Activated CD8-positive, alpha-beta memory T cell treated with anti-CD3 and anti-CD28 coated beads for 48 hours (primary cell): ENCODE measurements around the gene MC3R.
"Not testable (repeated sequence)": the region's sequence is repeated elsewhere in the genome, so short reads cannot be mapped to it uniquely, and the experiment has no call there.

Source experiments
- DNase-seq, 3 experiments: peaks; one replicate each; pipeline ENCODE4 v3.0.0-alpha.2; 2020; ENCODE audit warnings: low read depth in 2 of 3, low spot score in 2 of 3

The MC3R gene

DNA sequence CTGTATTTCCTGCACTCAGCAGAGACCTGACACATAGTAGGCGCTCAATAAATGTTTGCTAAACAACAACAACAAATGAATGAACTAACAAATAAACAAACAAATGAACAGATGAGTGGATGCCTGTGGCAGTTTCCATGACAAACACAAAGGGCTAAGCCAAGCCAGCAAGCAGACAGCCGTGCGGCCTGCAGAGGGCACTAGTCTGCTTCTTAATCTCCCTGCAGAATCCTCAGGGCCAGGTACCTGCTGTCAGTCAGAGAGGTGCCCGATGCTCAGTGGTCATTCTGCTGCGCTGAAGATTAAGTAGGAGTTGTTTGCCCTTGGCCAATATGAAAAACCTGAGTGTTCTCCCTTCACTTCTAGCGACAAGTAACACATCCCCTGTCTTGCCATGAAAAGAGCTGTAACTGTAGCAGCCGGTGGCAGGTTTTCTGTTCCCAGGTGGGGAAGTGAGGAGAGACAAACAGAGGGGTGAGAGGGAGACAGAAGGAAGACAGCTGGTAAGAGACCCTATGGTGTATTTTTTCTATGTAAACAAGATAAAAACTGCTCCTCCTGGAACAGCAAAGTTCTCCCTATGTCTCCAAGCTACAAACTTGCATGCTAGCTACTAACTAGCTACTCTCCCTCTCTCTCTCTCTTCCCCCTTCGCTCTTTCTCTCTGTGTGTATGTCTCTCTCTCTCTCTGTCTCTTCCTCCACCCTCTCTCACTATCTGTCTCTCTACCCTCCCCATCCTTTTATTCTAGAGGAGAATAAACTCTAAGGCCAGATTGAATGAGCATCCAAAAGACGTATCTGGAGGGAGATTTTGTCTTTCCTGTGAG, at the start of gene MC3R:
MC3R (plus strand) TSS at position 779 of the 829 bp plus-strand sequence. CDS start 112 bp downstream, outside the sequence.
- DNase-seq = peak in 1 of 3 experiments; percentile 10

DNA sequence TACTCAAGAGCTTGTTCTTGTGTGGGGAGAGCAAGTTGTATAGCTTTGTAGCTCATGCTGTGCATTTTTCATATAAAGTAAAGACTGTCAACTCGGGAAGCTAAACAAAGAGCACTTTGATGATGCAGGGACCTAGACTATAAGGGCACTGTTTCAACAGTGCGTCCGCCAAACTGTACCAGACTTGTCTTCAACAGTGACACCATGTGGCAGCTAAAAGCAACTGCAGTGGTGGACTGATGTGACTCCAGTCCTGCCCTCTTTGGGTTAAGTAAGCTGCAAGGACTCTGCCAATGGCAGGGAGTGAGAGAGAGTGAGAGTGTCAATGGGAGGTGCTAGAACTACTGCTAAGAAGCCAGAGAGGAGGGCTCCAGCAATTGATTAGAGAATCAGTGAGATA, 48.1 kb upstream of the MC3R start:
- no peak for DNase-seq

DNA sequence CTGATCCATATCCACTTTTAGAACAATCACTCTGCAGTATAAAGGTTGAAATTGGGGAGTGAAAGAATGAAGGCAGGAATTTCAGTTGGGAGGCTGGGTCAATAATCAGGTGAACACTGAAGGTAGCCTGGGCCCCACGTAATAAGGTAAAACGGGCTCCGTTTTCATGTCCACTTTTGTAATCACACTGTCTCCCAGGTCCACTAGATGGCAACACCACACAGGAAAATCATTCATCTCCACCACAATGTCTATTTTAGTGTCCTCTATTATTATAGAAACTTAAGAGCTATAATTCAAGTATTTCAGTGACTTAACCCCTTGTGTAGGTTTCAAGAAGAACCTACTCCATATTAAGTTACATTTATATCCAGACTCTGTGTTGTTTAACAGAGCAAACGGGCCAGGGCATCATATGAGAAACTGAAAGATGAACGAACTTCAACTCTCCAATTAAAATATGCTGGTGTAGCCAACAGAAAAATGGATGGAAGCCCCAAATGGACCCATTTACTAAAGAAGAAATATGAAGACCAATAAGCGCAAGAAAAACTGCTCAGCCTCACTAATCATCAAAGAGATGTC, 45.9 kb upstream of the MC3R start:
- DNase-seq = no peak

DNA sequence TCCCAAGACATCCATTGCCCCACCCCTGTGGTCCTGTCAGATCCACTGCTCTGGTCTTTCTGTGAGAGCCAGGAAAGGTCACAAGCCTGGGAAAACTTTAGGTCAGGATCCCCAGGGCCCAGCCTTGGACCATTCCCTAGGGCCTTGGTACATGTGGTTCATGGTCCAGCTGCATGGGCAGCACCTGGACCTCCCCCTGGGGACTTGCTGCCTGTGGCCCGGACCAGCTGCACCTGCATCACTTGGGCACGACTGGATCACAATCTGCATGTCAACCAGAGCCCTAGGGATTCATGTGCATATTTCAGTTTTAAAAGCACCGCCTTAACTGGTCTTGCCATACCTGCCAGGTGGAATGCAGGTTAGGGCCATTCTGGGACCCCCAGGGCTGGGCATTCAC, 44.3 kb upstream of the MC3R start:
- no peak for DNase-seq

DNA sequence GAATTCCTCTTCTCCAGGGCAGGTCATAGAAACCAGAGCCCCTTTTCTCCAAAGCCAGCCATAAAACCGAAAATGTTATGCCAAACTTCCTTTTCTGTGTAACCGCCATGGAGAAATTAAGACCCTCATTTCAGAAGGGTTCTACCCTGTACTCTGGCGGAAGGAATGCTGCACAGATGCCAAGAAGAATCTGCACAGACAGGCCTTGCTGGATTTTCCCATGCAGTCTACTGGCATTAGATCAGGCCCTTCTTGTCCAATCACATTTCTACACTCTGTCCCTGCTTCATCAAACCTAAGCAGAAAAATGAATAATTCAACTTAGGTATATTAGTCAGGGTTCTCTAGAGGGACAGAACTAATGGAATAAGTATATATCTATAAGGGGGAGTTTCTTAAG, 43.2 kb upstream of the MC3R start:
- no peak for DNase-seq

DNA sequence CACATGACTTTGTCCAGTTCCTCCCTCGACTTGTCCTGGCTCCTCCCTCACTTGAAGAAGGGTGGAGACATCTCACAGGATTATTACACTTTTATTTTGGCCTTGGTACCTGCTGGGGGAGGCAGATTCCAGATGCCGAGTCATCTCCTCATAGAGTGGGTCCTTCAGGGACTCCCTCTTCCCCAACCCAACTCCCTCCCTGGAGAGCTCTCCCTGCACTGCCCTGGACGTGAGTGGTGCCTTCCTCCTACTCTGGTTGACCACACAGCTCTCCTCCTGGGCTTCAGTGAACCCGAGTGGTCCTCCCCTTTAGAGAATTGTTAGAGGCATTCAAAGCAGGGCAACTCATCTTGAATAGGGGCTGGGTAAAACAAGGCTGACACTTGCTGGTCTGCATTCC, 40.9 kb upstream of the MC3R start:
- DNase-seq = no peak

DNA sequence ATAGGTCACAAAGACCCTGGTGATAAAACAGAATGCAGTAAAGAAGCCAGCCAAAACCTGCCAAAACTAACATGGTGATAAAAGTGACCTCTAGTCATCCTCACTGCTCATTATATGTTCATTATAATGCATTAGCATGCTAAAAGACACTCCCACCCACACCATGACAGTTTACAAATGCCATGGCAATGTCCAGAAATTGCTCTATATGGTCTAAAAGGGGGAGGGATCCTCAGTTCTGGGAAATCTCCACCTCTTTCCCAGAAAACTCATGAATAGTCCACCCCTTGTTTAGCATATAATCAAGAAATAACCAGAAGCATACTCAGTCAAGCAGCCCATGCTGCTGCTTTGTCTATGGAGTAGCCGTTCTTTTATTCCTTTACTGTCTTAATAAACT, 40.4 kb upstream of the MC3R start:
- DNase-seq = no peak

DNA sequence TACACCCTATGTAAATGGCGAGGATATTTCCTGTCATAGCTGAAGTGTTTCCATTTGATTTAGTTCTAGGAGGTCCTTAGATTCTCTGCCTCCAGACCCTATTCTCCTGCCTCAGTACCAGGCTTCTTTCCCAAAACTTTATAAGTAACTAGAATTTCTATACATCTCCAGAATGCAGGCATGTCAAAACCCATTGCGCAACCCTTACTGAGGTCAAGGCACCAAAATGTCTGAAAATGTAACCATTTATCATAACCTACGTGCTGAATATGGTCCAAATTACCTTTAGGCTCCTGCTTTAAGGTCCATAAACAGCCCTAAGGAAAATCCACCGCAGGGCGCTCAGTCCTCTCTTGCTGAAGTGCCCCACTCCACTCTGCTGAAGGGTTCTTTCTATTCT, 37.5 kb upstream of the MC3R start:
- no peak for DNase-seq

DNA sequence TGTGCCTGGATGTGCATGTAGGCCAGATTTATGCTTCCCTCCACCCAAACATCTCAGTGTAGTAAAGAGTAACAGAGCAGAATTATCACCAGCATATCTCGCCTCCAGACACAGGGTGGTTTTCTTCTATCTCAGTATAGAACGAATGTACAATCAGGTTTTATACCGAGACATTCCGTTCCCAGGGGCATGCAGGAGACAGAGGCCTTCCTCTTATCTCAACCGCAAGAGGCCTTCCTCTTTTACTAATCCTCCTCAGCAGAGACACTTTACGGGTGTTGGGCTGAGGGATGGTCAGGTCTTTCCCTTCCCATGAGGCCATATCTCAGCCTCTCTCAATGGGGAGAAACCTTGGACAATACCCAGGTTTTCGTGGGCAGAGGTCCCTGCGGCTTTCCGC, 36.4 kb upstream of the MC3R start:
- DNase-seq = no peak

DNA sequence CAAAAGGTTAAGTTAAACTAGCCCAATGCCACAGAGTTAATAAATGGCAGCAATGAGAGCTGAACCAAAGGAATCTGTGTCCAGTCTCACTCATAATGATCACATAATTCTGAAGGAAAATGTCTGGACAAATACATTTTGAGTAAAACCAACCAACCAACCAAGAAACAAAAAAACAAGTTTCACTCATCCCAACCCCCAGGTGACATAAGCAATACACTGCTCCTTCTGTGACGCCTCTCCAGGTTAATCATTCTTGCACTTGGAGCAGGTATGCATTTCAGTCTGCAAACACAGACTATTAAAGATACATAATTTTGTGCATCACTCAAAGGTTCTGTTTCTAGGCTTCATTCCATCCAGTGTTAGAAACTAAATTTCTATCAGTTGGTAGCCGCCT, 35.2 kb upstream of the MC3R start:
- no peak for DNase-seq

DNA sequence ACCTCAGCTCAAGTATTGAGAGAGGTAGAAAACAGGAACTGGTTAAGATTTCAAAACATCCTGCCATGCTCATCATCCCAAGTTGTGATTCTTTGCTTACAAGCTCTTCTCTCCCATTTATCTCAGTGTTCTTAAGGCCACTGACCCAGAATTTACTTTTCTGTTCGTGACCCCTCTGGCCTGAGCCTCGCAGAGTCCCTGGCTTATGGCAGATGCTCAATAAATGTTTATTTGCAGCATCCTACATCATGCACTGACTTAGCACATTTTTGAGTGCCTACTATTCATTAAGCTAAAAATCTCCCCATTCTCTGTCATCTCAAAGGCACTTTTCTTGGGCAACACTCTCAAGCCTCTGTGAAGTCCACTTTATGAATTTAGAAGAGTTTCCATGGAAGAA, 33.4 kb upstream of the MC3R start:
- no peak for DNase-seq

DNA sequence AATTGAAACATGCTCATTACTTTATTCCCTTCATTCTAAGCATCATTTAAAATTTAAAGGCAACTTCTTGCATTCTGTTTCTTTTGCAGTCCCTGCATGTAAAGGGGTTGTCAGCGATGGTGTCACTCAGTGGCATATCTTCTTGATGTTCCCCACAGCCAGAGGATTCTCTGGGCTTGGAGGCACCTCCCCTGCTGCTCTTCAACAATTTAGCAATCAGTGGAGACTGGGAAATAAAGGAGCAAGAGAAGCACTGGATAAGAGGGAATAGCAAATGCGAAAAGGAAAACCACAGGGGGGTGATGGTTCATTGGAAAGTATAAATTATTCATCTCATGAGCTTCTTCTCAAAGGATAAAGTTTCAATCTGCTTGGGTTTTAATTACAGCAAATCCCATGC, 30.7 kb upstream of the MC3R start:
- no peak for DNase-seq

DNA sequence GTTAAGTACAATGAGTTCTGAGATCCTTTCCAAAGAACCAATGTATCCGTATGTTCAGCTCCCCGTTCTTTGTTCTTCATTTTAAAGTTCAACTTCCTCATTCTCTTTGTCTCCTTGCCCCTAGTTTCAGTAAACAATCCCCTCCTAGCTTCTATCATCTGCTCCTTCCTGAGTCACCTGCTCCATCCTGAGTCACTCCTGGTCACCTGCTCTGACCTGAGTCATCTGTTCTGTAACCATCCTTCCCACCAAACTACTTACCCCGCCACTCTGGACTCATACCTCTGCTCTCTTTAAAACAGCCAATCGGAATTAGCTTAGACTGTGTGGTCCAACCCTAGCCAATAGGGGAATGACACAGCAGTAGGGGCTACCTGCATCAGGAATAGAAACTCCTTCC, 27.3 kb upstream of the MC3R start:
- DNase-seq = not testable (repeated sequence)

DNA sequence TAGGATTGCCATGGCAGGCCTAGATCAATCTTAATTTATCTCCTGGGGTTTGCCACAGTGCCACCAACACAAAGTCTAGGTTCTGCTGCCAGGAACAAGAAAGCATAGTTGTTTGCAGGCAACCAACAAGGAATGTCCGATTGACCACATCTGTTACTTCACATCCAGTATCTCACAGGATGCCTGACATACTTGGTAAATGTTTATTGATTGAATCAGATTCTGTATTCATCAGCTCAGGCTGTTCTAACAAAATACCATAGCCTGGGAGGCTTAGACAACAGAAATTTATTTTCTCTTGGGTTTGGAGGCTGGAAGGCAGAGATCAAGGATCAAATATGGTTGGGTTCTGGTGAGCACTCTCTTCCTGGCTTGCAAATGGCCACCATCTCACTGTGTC, 26.3 kb upstream of the MC3R start:
- DNase-seq = no peak

DNA sequence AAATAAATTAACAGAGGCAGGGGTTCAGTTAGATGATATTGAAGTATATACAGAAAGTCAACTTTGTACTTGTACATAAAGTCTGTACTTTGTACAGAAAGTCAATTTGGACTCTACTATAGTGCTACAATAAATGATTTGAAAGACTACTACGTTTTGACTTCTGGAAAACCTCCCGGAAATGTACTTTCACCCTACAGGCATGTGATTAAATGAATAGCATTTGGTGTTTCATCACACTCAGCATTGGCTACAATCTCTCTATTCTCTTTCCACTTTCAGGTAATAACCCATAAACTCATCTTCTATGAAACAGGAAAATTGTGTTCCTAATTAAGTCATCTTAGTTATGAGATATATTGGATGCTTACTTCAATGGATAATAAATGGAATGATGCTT, 25.6 kb upstream of the MC3R start:
- no peak for DNase-seq

DNA sequence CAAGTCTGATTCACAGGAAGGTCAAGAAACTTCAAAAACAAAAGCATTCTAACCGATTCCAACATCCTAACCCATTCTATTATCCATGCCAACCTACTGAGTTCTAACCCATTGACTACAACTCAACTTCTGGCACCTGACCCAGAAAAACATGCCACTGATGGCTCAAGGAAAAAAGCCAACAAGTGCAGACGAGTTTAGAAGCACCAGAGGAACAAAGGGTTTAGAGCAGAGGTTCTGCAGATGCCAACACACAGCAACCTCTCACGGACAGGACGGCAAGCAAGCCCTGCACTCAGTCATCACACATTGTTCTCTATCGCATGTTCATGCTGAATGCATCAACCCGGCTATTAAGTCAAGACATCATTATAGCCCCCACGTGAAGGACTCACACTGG, 25.2 kb upstream of the MC3R start:
- no peak for DNase-seq

DNA sequence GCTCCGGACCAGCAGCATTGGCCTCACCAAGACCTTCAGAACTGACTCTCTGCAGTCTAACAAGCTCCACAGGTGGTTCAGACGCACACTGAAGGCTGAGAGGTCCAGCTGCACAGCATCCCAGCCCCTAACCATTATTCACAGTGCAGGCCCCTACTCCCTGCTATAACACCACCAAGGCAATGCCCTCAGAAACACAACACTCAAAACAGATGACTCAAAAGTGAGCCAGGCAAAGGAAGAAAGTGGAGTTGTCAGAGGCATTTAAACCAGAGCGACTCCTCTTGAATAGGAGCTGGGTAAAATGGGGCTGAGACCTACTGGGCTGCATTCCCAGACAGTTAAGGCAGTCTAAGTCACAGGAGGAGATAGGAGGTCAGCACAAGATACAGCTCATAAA, 20.5 kb upstream of the MC3R start:
- DNase-seq = no peak

DNA sequence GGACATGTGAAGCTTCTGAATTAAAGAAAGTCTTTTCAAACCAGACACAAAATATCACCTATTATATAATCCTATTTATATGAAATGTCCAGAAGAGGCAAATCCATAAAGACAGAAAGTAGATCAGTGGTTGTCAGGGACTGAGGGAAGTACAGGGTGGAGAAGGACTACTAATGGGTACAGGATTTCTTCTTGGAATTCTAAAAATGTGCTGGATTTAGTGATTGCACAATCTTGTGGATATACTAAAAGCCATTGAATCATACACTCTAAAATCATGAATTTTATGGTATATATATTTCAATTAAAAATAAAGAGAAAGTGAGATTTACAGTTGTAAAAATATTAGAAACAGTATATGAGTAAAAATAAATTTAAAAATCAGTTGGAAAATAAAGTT, 18.7 kb upstream of the MC3R start:
- DNase-seq = no peak

DNA sequence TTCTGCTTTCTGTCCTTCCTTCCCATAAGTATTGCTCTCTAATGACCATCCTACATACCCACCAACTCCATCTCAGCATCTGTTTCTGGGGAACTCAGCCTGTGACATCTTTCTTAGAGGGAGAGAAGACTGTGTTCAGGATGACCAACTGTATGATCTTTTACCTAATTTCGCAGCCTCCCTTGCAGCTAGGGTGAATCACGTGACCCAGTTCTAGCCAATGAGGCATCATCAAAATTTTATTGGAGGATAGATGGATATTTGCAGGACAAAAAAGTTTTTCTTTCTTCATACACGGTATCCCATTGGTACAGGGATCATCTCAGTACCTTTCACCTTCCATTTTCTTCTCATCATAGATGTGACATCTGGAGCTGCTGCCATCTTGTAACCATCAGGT, 14.4 kb upstream of the MC3R start:
- no peak for DNase-seq

DNA sequence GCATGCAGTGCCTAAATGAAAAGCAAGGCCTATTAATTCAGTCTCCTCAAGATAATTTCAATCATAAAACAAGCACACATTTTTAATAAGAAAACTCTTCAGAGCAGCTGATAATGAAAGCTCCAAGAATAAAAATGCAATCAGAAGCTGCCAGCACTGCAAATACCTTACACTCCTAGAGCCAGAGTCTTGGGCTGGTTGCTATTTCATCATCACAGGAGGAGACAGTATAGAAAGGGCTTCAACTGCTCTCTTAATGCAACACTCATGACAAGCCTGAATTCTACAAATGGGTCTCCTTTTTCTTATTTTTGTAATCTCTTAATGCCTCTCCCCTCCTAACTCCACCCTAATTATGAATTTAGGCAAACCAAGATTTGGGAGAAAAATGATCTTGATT, 11.2 kb upstream of the MC3R start:
- DNase-seq = no peak

DNA sequence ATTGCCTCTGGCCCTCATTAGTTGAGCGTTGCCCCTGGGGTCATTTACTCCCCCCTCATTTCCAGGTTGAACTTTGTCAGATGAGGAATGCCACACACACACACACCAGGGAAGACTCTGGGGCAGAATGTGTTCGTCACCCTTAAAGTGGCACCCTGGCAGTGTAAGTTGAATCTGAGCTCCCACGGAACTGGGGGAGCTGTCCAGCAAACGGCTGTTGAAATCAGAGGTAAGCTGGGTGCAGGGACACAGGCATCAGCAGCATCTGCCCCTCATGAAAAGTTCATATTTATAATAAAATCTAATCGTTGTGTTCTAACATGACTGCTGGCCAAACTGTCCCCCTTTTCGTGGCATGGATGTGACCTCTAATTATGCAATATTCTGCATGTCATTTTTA, 4.3 kb upstream of the MC3R start:
- DNase-seq = no peak

DNA sequence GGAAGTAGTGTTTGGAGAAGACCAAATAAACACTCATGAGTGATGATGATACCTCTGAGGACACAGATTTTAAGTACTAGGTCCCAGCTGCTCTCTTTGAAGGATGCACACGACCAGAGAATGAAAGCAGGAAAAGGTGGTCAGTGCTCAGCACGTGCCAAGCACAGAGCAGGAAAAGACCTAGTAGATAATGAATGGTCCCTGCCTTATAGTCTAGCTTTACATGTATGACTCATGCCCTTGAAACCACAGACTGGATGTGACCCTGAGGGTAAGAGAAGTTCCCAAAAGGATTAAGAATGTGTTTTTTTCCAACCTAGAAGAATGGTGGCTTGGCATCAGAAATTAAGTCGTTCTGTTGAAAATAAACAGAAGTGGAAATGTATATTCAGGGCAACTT, 2.8 kb upstream of the MC3R start:
- no peak for DNase-seq
